ENCODE measurements around the gene KIAA1191. TPM values are rescaled to one million over a fixed set of nuclear protein-coding genes. Genes with fewer than 3 reads are reported as not detected.
"Not testable (repeated sequence)": the region's sequence is repeated elsewhere in the genome, so short reads cannot be mapped to it uniquely, and the experiment has no call there.

KIAA1191 gene
- total RNA-seq: 92.6 TPM
- long read RNA-seq, transcript KIAA1191-210 (8 exons, 1,243 nt): minor isoform, 10 of 165 reads
- long read RNA-seq, transcript KIAA1191-201 (9 exons, 2,991 nt): major isoform, 95 of 165 reads
- long read RNA-seq, transcript KIAA1191-202 (8 exons, 2,700 nt): minor isoform, 11 of 165 reads
- long read RNA-seq, partial matches to known transcripts: 14 of 165 reads
- long read RNA-seq, other reads (novel, unspliced or antisense): 33 of 165 reads

- H3K36me3 ChIP-seq: peaks cover 17% of the 10 kb centered on the region
- no peaks in the 10 kb centered on the region for H3K27me3 ChIP-seq
- intact Hi-C loops (cut with DNase I): no loop called here
- DNase-seq: peak; percentile 98
- H3K4me3 ChIP-seq: peak within 1 kb of the TSS; percentile 81
- H3K9me3 ChIP-seq: no peaks in the 10 kb centered on the region
- TF ChIP-seq CTCF (IDR thresholded peaks at IDR 0.05): peak; percentile 22
- H3K27ac ChIP-seq: peak within 1 kb of the TSS; percentile 77
- H3K4me1 ChIP-seq: peaks cover 19% of the 10 kb centered on the region
- peak; percentile 97 for ATAC-seq
Observed at GRCh38 chr5:176361437-176362232, at the start of gene KIAA1191. TSS of gene KIAA1191 (minus strand) at chr5:176361764. CDS start at chr5:176359508, 2,256 bp downstream.

- ATAC-seq (no peak), DNase-seq (peak; percentile 21)
- no peak overlapping the region for H3K4me3 ChIP-seq
- H3K4me1 ChIP-seq: peaks cover 26% of the 10 kb centered on the region
- no peak for TF ChIP-seq CTCF (IDR thresholded peaks at IDR 0.05)
- peaks cover 42% of the 10 kb centered on the region for H3K36me3 ChIP-seq
- H3K27ac ChIP-seq: no peak overlapping the region
- no peaks in the 10 kb centered on the region for H3K27me3 ChIP-seq
- H3K9me3 ChIP-seq: no peaks in the 10 kb centered on the region
- intact Hi-C loops (cut with DNase I): no loop called here
Observed at GRCh38 chr5:176410486-176411180, 49.1 kb upstream of the KIAA1191 start.

GRCh38 chr5:176409765-176410164 lies 48.2 kb upstream of the KIAA1191 start:
- no peak for ATAC-seq
- H3K27ac ChIP-seq: no peak overlapping the region

GRCh38 chr5:176408590-176408989 lies 47.0 kb upstream of the KIAA1191 start:
- ATAC-seq (no peak), DNase-seq (peak; percentile 2)
- no peaks in the 10 kb centered on the region for H3K9me3 ChIP-seq
- H3K4me1 ChIP-seq: peaks cover 6% of the 10 kb centered on the region
- H3K36me3 ChIP-seq: peaks cover 45% of the 10 kb centered on the region
- H3K27me3 ChIP-seq: no peaks in the 10 kb centered on the region
- TF ChIP-seq CTCF (IDR thresholded peaks at IDR 0.05): no peak
- H3K4me3 ChIP-seq: no peak overlapping the region
- H3K27ac ChIP-seq: no peak overlapping the region
- intact Hi-C loops (cut with DNase I): no loop called here

More at GRCh38 chr5:176409765-176410164, 48.2 kb upstream of the KIAA1191 start:
- Histone ChIP-seq H3K4me1 (peaks cover 18% of the 10 kb centered on the region), H3K36me3 (peaks cover 45% of the 10 kb centered on the region), H3K9me3 (no peaks in the 10 kb centered on the region), H3K27me3 (no peaks in the 10 kb centered on the region), H3K4me3 (no peak overlapping the region)
- DNase-seq: no peak
- no peak for TF ChIP-seq CTCF (IDR thresholded peaks at IDR 0.05)
- intact Hi-C loops (cut with DNase I): no loop called here

- ATAC-seq, H3K4me1 ChIP-seq: not testable (repeated sequence)
Observed at GRCh38 chr5:176408252-176408573, 46.6 kb upstream of the KIAA1191 start.

More at GRCh38 chr5:176408252-176408573, 46.6 kb upstream of the KIAA1191 start:
- H3K9me3 ChIP-seq; H3K27ac ChIP-seq; H3K27me3 ChIP-seq; intact Hi-C loops (cut with DNase I); H3K4me3 ChIP-seq: not testable (repeated sequence)
- peak; percentile 6 for DNase-seq
- H3K36me3 ChIP-seq: peaks cover 45% of the 10 kb centered on the region
